HepG2 (cell line): ENCODE data around the gene DAPL1. TPM values are rescaled to one million over a fixed set of nuclear protein-coding genes. Genes with fewer than 3 reads are reported as not detected.

Experiments
- ATAC-seq: fragments of 200-7000 bp; cut with Tn5 transposase; 3 replicates; pipeline ENCODE4 v1.9.1; 2020; ENCODE audit warnings: mild to moderate bottlenecking, moderate library complexity
- BruUV-seq: library from RNA; stranded (reverse); fragments of 400-500 nt; replicated peaks from 2 replicates; lab custom pipeline; 2021; lab: Mats Ljungman, UMichigan
- CTCF ChIA-PET: fragments of 300-600 bp; formaldehyde crosslinking; extraction: SDS; loops from one replicate; lab custom pipeline; 2021; ENCODE audit warnings: low total read pairs, inconsistent platforms, low intra/inter-chr PET ratio; lab: Yijun Ruan, JAX
- POLR2A ChIA-PET: fragments of 350-600 bp; sonication (Branson Sonifier 250); formaldehyde crosslinking; loops from one replicate; lab custom pipeline; 2020; ENCODE audit warnings: antibody characterized with exemption, inconsistent platforms; lab: Yijun Ruan, JAX
- DNase-seq: peaks from one replicate; pipeline ENCODE4 v3.0.0-alpha.2; 2015; ENCODE audit warnings: low spot score
- FAIRE-seq: peaks from 3 replicates; lab custom pipeline; 2011; peaks lifted over from hg19 to GRCh38; lab: Jason Lieb, UNC
- H2AFZ ChIP-seq: one replicate; pipeline ENCODE4 v1.6.1; 2011; ENCODE audit warnings: low read length, inconsistent platforms
- H3K27ac ChIP-seq: fragments of 300-600 bp; 3 replicates; pipeline ENCODE4 v1.8.0; 2011; ENCODE audit warnings: mixed run types, mild to moderate bottlenecking, mixed read lengths, low read length, inconsistent platforms; ENCODE audit not compliant: insufficient read depth; ENCODE audit errors: extremely low read length
- H3K27me3 ChIP-seq, 2 experiments: fragments of 200-600 bp in 1 of 2; 2 replicates in 1 of 2; 3 replicates in 1 of 2; pipeline versions ENCODE4 v1.6.0 to v1.8.0; 2011; ENCODE audit warnings: low read length in 2 of 2, mild to moderate bottlenecking in 2 of 2, moderate library complexity in 2 of 2, inconsistent platforms in 1 of 2; ENCODE audit not compliant: insufficient read depth in 2 of 2, control insufficient read depth in 1 of 2
- H3K36me3 ChIP-seq, 2 experiments: fragments of 200-600 bp in 1 of 2; replicated peaks in 1 of 2; 2 replicates in 1 of 2; 3 replicates in 1 of 2; pipeline versions ENCODE4 v1.5.1 to v1.8.0; 2011; ENCODE audit warnings: low read length in 2 of 2, inconsistent platforms in 1 of 2; ENCODE audit not compliant: insufficient read depth in 2 of 2, control insufficient read depth in 1 of 2
- H3K4me1 ChIP-seq: 2 replicates; pipeline ENCODE4 v1.5.1; 2012; ENCODE audit warnings: low read length, inconsistent platforms; ENCODE audit not compliant: insufficient read depth
- H3K4me2 ChIP-seq: 2 replicates; pipeline ENCODE4 v1.6.0; 2011; ENCODE audit warnings: low read depth, low read length, inconsistent platforms
- H3K4me3 ChIP-seq, 3 experiments: fragments of 200-600 bp in 1 of 3; sonication (generic), shearing (Covaris generic) in 1 of 3; replicated peaks in 1 of 3; 2 replicates each; pipeline ENCODE4 v1.5.1; 2011 to 2016; ENCODE audit warnings: low read length in 3 of 3, inconsistent platforms in 2 of 3, low read depth in 2 of 3, mild to moderate bottlenecking in 2 of 3, control low read depth in 1 of 3, mixed read lengths in 1 of 3; ENCODE audit not compliant: insufficient read depth in 1 of 3
- H3K79me2 ChIP-seq: one replicate; pipeline ENCODE4 v1.6.1; 2011; ENCODE audit warnings: low read length, inconsistent platforms; ENCODE audit not compliant: insufficient read depth
- H3K9ac ChIP-seq: 2 replicates; pipeline ENCODE4 v1.6.0; 2011; ENCODE audit warnings: mild to moderate bottlenecking, low read depth, low read length, inconsistent platforms; ENCODE audit not compliant: insufficient read depth
- H3K9me3 ChIP-seq: 2 replicates; pipeline ENCODE4 v1.5.1; 2012; ENCODE audit warnings: mild to moderate bottlenecking, low read length
- H4K20me1 ChIP-seq: 2 replicates; pipeline ENCODE4 v1.6.0; 2011; ENCODE audit warnings: inconsistent platforms, mild to moderate bottlenecking, low read length, moderate library complexity; ENCODE audit not compliant: insufficient read depth
- ATF7 ChIP-seq, 2 experiments: fragments of 450-650 bp in 1 of 2; sonication (generic) in 1 of 2; formaldehyde crosslinking in 1 of 2; IDR thresholded peaks; 2 replicates each; pipeline versions ENCODE4 v1.4.0 to v1.6.1; 2016 to 2020; ENCODE audit warnings: antibody characterized with exemption in 1 of 2, mild to moderate bottlenecking in 1 of 2, missing genetic modification reagents in 1 of 2
- CEBPB ChIP-seq: IDR thresholded peaks from 2 replicates; pipeline ENCODE4 v1.6.1; 2011; ENCODE audit warnings: low read depth, low read length, improper control_type of control experiment, borderline replicate concordance
- MBD4 ChIP-seq: IDR thresholded peaks from 2 replicates; pipeline ENCODE4 v1.6.1; 2012; ENCODE audit warnings: low read length, inconsistent platforms, borderline replicate concordance
- ZMAT5 ChIP-seq: sonication (generic); formaldehyde crosslinking; IDR thresholded peaks from 2 replicates; pipeline ENCODE4 v1.5.0; 2020; ENCODE audit warnings: mild to moderate bottlenecking, low read depth, missing genetic modification reagents, borderline replicate concordance
- ZNF414 ChIP-seq: sonication (generic); formaldehyde crosslinking; IDR thresholded peaks from 2 replicates; pipeline ENCODE4 v1.5.0; 2020; ENCODE audit warnings: missing genetic modification reagents
- WGBS: methylation state at CpG from one replicate; pipeline ENCODE4 v1.1.6; 2017; ENCODE audit warnings: low lambda C conversion rate; 5-methylcytosine and 5-hydroxymethylcytosine counted together
- in situ Hi-C: cut with HindIII; loops from 2 replicates; pipeline ENCODE4 v1.10.0; 2017; ENCODE audit warnings: low pct_unique_long_range_greater_than_20kb; ENCODE audit not compliant: extremely low pct_ligation_motif_present
- intact Hi-C: fragments of 100-400 bp; cut with micrococcal nuclease; formaldehyde crosslinking; loops from one replicate; pipeline ENCODE4 v1.10.0; 2022; ENCODE audit not compliant: unreplicated experiment
- polyA plus RNA-seq, 8 experiments: library from polyadenylated mRNA; depleted of rRNA in 3 of 8; stranded (reverse) in 7 of 8; unstranded in 1 of 8; fragments of >200 nt; fragmentation: Illumina TruSeq in 4 of 8; extraction: Trizol in 4 of 8; gene quantifications; 2 replicates each; pipeline versions ENCODE4 v1.2.1 to v1.2.3, GENCODE V29; 2011 to 2016; ENCODE audit warnings: low read depth in 4 of 8, missing spikeins in 1 of 8, mixed read lengths in 1 of 8; ENCODE audit not compliant: insufficient read depth in 1 of 8
- total RNA-seq, 5 experiments: library from RNA; depleted of rRNA; stranded (reverse); fragments of >200 nt; fragmentation: Illumina TruSeq; extraction: Trizol; gene quantifications; 2 replicates each; pipeline ENCODE4 v1.2.3, GENCODE V29; 2016; ENCODE audit warnings: low read depth in 1 of 5
- TF ChIP-seq, protein P1 (sequence below): sonication (generic); formaldehyde crosslinking; IDR thresholded peaks from 2 replicates; pipeline ENCODE4 v1.8.1; 2023; ENCODE audit warnings: missing genetic modification reagents, inconsistent platforms, borderline replicate concordance
- TF ChIP-seq, protein P2 (sequence below): sonication (generic); formaldehyde crosslinking; IDR thresholded peaks from 2 replicates; pipeline ENCODE4 v1.4.0; 2020; ENCODE audit warnings: mild to moderate bottlenecking, missing genetic modification reagents

DAPL1 gene
- total and polyA plus RNA-seq, 2 of the 13 experiments (the other 11 are each of a cell fraction or from before 2014, with no cell fraction given): not detected

DNA sequence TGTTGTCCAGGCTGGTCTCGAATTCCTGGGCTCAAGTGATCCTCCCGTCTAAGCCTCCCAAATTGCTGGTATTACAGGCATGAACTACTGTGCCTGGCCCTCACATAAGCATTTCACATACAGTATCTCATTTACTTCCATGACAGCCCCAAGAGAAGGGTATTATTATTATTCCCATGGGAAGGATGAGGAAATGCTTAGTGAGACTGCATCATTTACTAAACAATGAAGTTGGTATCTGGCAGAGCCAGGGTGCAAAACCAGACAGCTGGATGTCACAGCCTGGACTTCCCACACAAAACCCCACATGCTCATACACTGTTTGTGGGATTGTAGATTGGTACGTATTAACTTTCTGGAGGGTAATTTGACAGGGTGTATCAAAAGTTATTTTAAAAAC lies 29.9 kb downstream of the DAPL1 start (continued):
- TF ChIP-seq MBD4 (no peak), ZMAT5 (CRISPR knock-in tag) (no peak)
- TF ChIP-seq, protein P1, sequence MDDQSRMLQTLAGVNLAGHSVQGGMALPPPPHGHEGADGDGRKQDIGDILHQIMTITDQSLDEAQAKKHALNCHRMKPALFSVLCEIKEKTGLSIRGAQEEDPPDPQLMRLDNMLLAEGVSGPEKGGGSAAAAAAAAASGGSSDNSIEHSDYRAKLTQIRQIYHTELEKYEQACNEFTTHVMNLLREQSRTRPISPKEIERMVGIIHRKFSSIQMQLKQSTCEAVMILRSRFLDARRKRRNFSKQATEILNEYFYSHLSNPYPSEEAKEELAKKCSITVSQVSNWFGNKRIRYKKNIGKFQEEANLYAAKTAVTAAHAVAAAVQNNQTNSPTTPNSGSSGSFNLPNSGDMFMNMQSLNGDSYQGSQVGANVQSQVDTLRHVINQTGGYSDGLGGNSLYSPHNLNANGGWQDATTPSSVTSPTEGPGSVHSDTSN (CRISPR knock-in tag): no peak

GRCh38 chr2:158826965-158827364 lies 31.8 kb downstream of the DAPL1 start:
- Histone ChIP-seq H3K4me2 (no peak overlapping the region), H3K9ac (no peak overlapping the region), H3K36me3 (no peaks in the 10 kb centered on the region), H3K4me1 (no peaks in the 10 kb centered on the region), H3K27me3 (no peaks in the 10 kb centered on the region), H2AFZ (no peak overlapping the region), H3K4me3 (no peak overlapping the region), H4K20me1 (no peaks in the 10 kb centered on the region)
- no TSS peak for BruUV-seq
- no peak for DNase-seq
- ATAC-seq: no peak
- intact Hi-C loops: no loop called here
- 65% methylated on average over 3 of the region's 3 CpGs for WGBS
- POLR2A ChIA-PET: no interaction called here
- TF ChIP-seq ATF7 (IDR thresholded peaks at IDR 0.05): peak; percentile 37; the same call in 1 of the 2 replicates
- TF ChIP-seq ATF7 (CRISPR knock-in tag; IDR thresholded peaks at IDR 0.05): no peak
- TF ChIP-seq, protein P2, sequence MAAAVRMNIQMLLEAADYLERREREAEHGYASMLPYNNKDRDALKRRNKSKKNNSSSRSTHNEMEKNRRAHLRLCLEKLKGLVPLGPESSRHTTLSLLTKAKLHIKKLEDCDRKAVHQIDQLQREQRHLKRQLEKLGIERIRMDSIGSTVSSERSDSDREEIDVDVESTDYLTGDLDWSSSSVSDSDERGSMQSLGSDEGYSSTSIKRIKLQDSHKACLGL (CRISPR knock-in tag): no peak
- TF ChIP-seq, protein P1 (CRISPR knock-in tag): no peak
- TF ChIP-seq ZNF414 (CRISPR knock-in tag): no peak
- TF ChIP-seq CEBPB: peak; percentile 63
- TF ChIP-seq, all 625 proteins: peak for 2
- in situ Hi-C loops: no loop called here
- no peak for FAIRE-seq
- H3K79me2 ChIP-seq: no peaks in the 10 kb centered on the region
- CTCF ChIA-PET: no interaction called here
- H3K9me3 ChIP-seq: no peaks in the 10 kb centered on the region
- no peak overlapping the region for H3K27ac ChIP-seq
